Measurements from ENCODE around the gene CYB5R4. TPM values are rescaled to one million over a fixed set of nuclear protein-coding genes. Genes with fewer than 3 reads are reported as not detected.

The CYB5R4 gene
- total and polyA plus RNA-seq, 2 of the 13 experiments (the other 11 are each of a cell fraction or from before 2014, with no cell fraction given): 5.3 to 26.1 TPM

DNA sequence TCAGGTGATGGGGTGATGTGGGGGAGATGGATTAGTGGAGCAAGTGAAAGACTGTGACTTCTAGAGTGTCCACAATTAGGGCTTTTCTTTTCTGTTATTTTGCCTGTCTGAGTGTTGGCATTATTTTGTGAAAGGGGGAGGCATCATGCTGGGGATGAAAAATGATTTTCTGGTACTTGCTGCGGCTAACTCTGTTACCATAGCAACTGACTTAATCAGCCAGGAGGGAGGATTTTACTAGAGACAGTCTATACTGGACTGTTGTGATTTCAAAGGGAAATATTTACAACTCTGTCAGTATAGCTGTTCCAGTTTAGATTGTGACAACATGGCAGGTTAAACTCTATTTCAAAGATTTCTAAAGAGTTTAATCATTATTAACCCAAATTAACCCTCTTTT is 143.6 kb downstream of the CYB5R4 start:
- BruUV-seq (replicated peaks): no TSS peak
- H3K9ac ChIP-seq (ENCODE audit: insufficient read depth, low read depth, low read length): no peak overlapping the region
- FAIRE-seq (no peak), ATAC-seq (no peak), DNase-seq (ENCODE audit: low spot score) (no peak)
- 20% methylated on average over 1 of the region's 1 CpG for WGBS (ENCODE audit: low lambda C conversion rate)
- no peaks in the 10 kb centered on the region for H3K4me1 ChIP-seq (ENCODE audit: insufficient read depth, low read length)
- CTCF ChIA-PET (ENCODE audit: low intra/inter-chr PET ratio, low total read pairs): no interaction called here
- in situ Hi-C loops (cut with HindIII; ENCODE audit: extremely low pct_ligation_motif_present, low pct_unique_long_range_greater_than_20kb) (no loop called here), intact Hi-C loops (cut with micrococcal nuclease; ENCODE audit: unreplicated experiment) (no loop called here)
- H3K4me2 ChIP-seq (ENCODE audit: low read depth, low read length): no peak overlapping the region
- TF ChIP-seq BATF2 (CRISPR knock-in tag; IDR thresholded peaks at IDR 0.05) (no peak), ARNTL (CRISPR knock-in tag; IDR thresholded peaks at IDR 0.05) (no peak), ZBTB44 (CRISPR knock-in tag; IDR thresholded peaks at IDR 0.05) (no peak), RFX1 (IDR thresholded peaks at IDR 0.05) (peak; percentile 45; the same call in 1 of the 2 replicates), ETS1 (CRISPR knock-in tag; IDR thresholded peaks at IDR 0.05) (no peak), NR1H2 (CRISPR knock-in tag; IDR thresholded peaks at IDR 0.05; ENCODE audit: borderline replicate concordance, low read depth) (no peak)
- no peaks in the 10 kb centered on the region for H4K20me1 ChIP-seq (ENCODE audit: insufficient read depth, low read length)
- H3K36me3 ChIP-seq (replicated peaks in 1 of 2; ENCODE audit: control insufficient read depth in 1 of 2, insufficient read depth in 2 of 2, low read length in 2 of 2): no peaks in the 10 kb centered on the region
- H2AFZ ChIP-seq (ENCODE audit: low read length): no peak overlapping the region
- POLR2A ChIA-PET: no interaction called here
- H3K4me3 ChIP-seq (replicated peaks in 1 of 3; ENCODE audit: insufficient read depth in 1 of 3, low read depth in 2 of 3, low read length in 3 of 3): no peak overlapping the region
- H3K27ac ChIP-seq (ENCODE audit: extremely low read length, insufficient read depth, low read length): no peak overlapping the region
- H3K79me2 ChIP-seq (ENCODE audit: insufficient read depth, low read length): no peaks in the 10 kb centered on the region
- H3K27me3 ChIP-seq (ENCODE audit: control insufficient read depth in 1 of 2, insufficient read depth in 2 of 2, low read length in 2 of 2): no peaks in the 10 kb centered on the region
- H3K9me3 ChIP-seq (ENCODE audit: low read length): no peaks in the 10 kb centered on the region

Measured in HepG2 (cell line).